Right forelimb (tissue), 1 donor: Measurements from ENCODE around the gene KLK3.

Experiments
- DNase-seq: peaks from one replicate; pipeline ENCODE4 v3.0.0-alpha.2; 2018

The KLK3 gene

DNA sequence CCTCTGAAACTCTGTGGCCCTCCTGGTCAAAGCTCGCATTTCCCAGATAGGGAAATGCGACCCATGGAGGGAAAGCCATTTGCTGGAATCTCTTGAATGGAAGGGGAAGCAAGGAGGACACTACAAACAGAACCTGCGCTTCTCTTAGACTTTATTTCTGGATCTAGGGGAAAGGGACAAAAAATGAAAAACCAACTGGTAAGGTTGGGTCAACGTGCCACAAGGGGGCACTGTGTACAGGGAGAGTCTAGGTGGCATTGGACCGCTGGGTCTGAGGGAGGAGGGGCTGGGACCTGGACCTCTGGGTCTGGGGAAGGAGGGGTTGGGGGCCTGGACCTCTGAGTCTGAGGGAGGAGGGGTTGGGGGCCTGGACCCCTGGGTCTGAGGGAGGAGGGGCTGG lies 51.5 kb downstream of the KLK3 start:
- DNase-seq = no peak

GRCh38 chr19:50908336-50908735 lies 53.6 kb downstream of the KLK3 start:
- no peak for DNase-seq

GRCh38 chr19:50909240-50910070 lies 54.7 kb downstream of the KLK3 start:
- peak; percentile 53 for DNase-seq
